ENCODE measurements around the gene LY9. TPM values are rescaled to one million over a fixed set of nuclear protein-coding genes. Genes with fewer than 3 reads are reported as not detected.
"Not testable (repeated sequence)": the region's sequence is repeated elsewhere in the genome, so short reads cannot be mapped to it uniquely, and the experiment has no call there.

LY9 gene
- total RNA-seq, 1 experiment from 2014 or later, result not detected

GRCh38 chr1:160781186-160781766, 14.7 kb upstream of the LY9 start:
- Histone ChIP-seq H3F3A (ENCODE audit: low read length, unreplicated experiment) (no peaks in the 10 kb centered on the region), H3K9me3 (ENCODE audit: low read length) (no peaks in the 10 kb centered on the region), H3K27ac (ENCODE audit: low read length) (peak overlapping the region; percentile 51), H3K4me2 (ENCODE audit: low read length) (peak overlapping the region; percentile 78), H3K9ac (ENCODE audit: low read length) (no peak overlapping the region), H4K20me1 (ENCODE audit: low read length) (no peaks in the 10 kb centered on the region), H3K4me1 (ENCODE audit: insufficient read depth, low read length) (peaks cover 17% of the 10 kb centered on the region), H2AFZ (ENCODE audit: low read length) (peak overlapping the region; percentile 85), H3K36me3 (ENCODE audit: low read depth, low read length) (no peaks in the 10 kb centered on the region), H3K4me3 (ENCODE audit: low read length) (peak overlapping the region; percentile 17; the same call in 1 of the 2 replicates), H3K79me2 (ENCODE audit: low read length) (no peaks in the 10 kb centered on the region), H3K27me3 (ENCODE audit: low read length) (no peaks in the 10 kb centered on the region), H3K9me2 (replicated peaks; ENCODE audit: low read length) (no peaks in the 10 kb centered on the region)
- CTCF ChIA-PET, result interaction anchor here (0.5 kb wide), 1 partner anchor 25 kb away, joined by 3 read pairs; no protein-coding TSS in a partner anchor
- POLR2A ChIA-PET (ENCODE audit: unreplicated experiment), result no interaction called here
- ATAC-seq, result peak; percentile 59; the same call in 1 of the 2 replicates
- BruUV-seq (replicated peaks), result no TSS peak
- peak; percentile 74 for DNase-seq
- intact Hi-C loops (cut with micrococcal nuclease), result loop anchor here (2.0 kb wide), 1 partner anchor 50 kb away; no protein-coding TSS in a partner anchor
- TF ChIP-seq CTCF (conservative IDR thresholded peaks at IDR 0.05; ENCODE audit: low read depth, low read length), result no peak
- no peak for TF ChIP-seq EZH2phosphoT487 (IDR thresholded peaks at IDR 0.05; ENCODE audit: borderline replicate concordance, low read length)
- no peak for TF ChIP-seq EZH2 (IDR thresholded peaks at IDR 0.05; ENCODE audit: low read length, unreplicated experiment)

GRCh38 chr1:160781914-160782689, 13.9 kb upstream of the LY9 start:
- Histone ChIP-seq H3K4me1 (ENCODE audit: insufficient read depth, low read length) (peaks cover 17% of the 10 kb centered on the region), H3F3A (ENCODE audit: low read length, unreplicated experiment) (no peaks in the 10 kb centered on the region), H3K4me3 (ENCODE audit: low read length) (peak overlapping the region; percentile 17; the same call in 1 of the 2 replicates), H4K20me1 (ENCODE audit: low read length) (no peaks in the 10 kb centered on the region), H3K4me2 (ENCODE audit: low read length) (peak overlapping the region; percentile 78), H2AFZ (ENCODE audit: low read length) (peak overlapping the region; percentile 85), H3K9ac (ENCODE audit: low read length) (no peak overlapping the region), H3K79me2 (ENCODE audit: low read length) (no peaks in the 10 kb centered on the region), H3K27me3 (ENCODE audit: low read length) (no peaks in the 10 kb centered on the region), H3K36me3 (ENCODE audit: low read depth, low read length) (no peaks in the 10 kb centered on the region), H3K9me2 (replicated peaks; ENCODE audit: low read length) (no peaks in the 10 kb centered on the region), H3K27ac (ENCODE audit: low read length) (peak overlapping the region; percentile 51), H3K9me3 (ENCODE audit: low read length) (no peaks in the 10 kb centered on the region)
- no peak for TF ChIP-seq EZH2 (IDR thresholded peaks at IDR 0.05; ENCODE audit: low read length, unreplicated experiment)
- no peak for TF ChIP-seq CTCF (conservative IDR thresholded peaks at IDR 0.05; ENCODE audit: low read depth, low read length)
- TF ChIP-seq EZH2phosphoT487 (IDR thresholded peaks at IDR 0.05; ENCODE audit: borderline replicate concordance, low read length), result no peak
- CTCF ChIA-PET, result no interaction called here
- DNase-seq (no peak), ATAC-seq (no peak)
- no TSS peak for BruUV-seq (replicated peaks)
- intact Hi-C loops (cut with micrococcal nuclease), result loop anchor here (2.0 kb wide), 1 partner anchor 49 kb away; no protein-coding TSS in a partner anchor
- POLR2A ChIA-PET (ENCODE audit: unreplicated experiment), result no interaction called here

- H3K4me2 ChIP-seq (ENCODE audit: low read length); DNase-seq; BruUV-seq (replicated peaks); H3K9me3 ChIP-seq (ENCODE audit: low read length); H4K20me1 ChIP-seq (ENCODE audit: low read length); POLR2A ChIA-PET (ENCODE audit: unreplicated experiment); H3K9ac ChIP-seq (ENCODE audit: low read length); CTCF ChIA-PET; ATAC-seq; H3F3A ChIP-seq (ENCODE audit: low read length, unreplicated experiment); H2AFZ ChIP-seq (ENCODE audit: low read length); H3K9me2 ChIP-seq (replicated peaks; ENCODE audit: low read length); H3K4me3 ChIP-seq (ENCODE audit: low read length); H3K79me2 ChIP-seq (ENCODE audit: low read length); intact Hi-C loops (cut with micrococcal nuclease); H3K27me3 ChIP-seq (ENCODE audit: low read length); H3K27ac ChIP-seq (ENCODE audit: low read length); H3K36me3 ChIP-seq (ENCODE audit: low read depth, low read length): not testable (repeated sequence)
- peaks cover 17% of the 10 kb centered on the region for H3K4me1 ChIP-seq (ENCODE audit: insufficient read depth, low read length)
These were observed 12.8 kb upstream of the LY9 start for GRCh38 chr1:160782988-160783765.
